HG02943 (cell line): Measurements from ENCODE around the gene ZFP28.

ENCODE experiments used
- ATAC-seq: cut with Tn5 transposase; IDR thresholded peaks from one replicate; pipeline ENCODE4 v1.9.1; 2021; ENCODE audit warnings: mild to moderate bottlenecking, low read depth, moderate library complexity; ENCODE audit not compliant: unreplicated experiment

The ZFP28 gene

GRCh38 chr19:56594783-56595547 lies 56.2 kb downstream of the ZFP28 start, which contains the start of gene ZNF71:
Gene ZNF71, plus strand, starts transcription at chr19:56595302. Its CDS starts 6,257 bp downstream, at chr19:56601559.
- peak; percentile 81 for ATAC-seq

GRCh38 chr19:56595548-56595899 lies 56.8 kb downstream of the ZFP28 start:
- peak; percentile 34 for ATAC-seq

- no peak for ATAC-seq
These were observed 57.9 kb downstream of the ZFP28 start for GRCh38 chr19:56596676-56597075.

- no peak for ATAC-seq
These were observed 58.9 kb downstream of the ZFP28 start for GRCh38 chr19:56597696-56598095.

- no peak for ATAC-seq
These were observed 62.6 kb downstream of the ZFP28 start for GRCh38 chr19:56601375-56601774.

GRCh38 chr19:56603829-56604228 lies 65.1 kb downstream of the ZFP28 start:
- no peak for ATAC-seq
